ENCODE results near the gene UBL5.

The UBL5 gene

GRCh38 chr19:9860407-9860806, 32.7 kb downstream of the UBL5 start:
- WGBS (ENCODE audit: extremely low coverage, insufficient coverage, insufficient read length) = no CpG with 5 or more reads among the region's 8 CpGs
- H4K8ac ChIP-seq (ENCODE audit: low read depth, low read length) = no peak overlapping the region
- no peak overlapping the region for H2BK5ac ChIP-seq (ENCODE audit: low read depth, low read length, poor library complexity)
- no peak overlapping the region for H3K14ac ChIP-seq (ENCODE audit: low read length)
- H3K4ac ChIP-seq (ENCODE audit: low read depth, low read length) = no peak overlapping the region
- no peaks in the 10 kb centered on the region for H3K27me3 ChIP-seq (ENCODE audit: insufficient read depth, low read length)
- no peaks in the 10 kb centered on the region for H3K79me1 ChIP-seq (ENCODE audit: low read length)
- H3K79me2 ChIP-seq (ENCODE audit: control insufficient read depth, insufficient read depth, low read length, poor library complexity) = no peaks in the 10 kb centered on the region
- no peak overlapping the region for H3K4me3 ChIP-seq (ENCODE audit: low read depth, low read length)
- H3K23ac ChIP-seq (ENCODE audit: low read length) = no peak overlapping the region
- DNase-seq = no peak
- H4K12ac ChIP-seq (ENCODE audit: low read depth, low read length) = peak overlapping the region; percentile 32
- peaks cover 3 to 4% of the 10 kb centered on the region in 2 experiments for H3K4me1 ChIP-seq (ENCODE audit: control insufficient read depth in 1 of 2, insufficient read depth in 2 of 2, low read length in 2 of 2)
- H2BK12ac ChIP-seq (ENCODE audit: low read length) = no peak overlapping the region
- no peak overlapping the region for H2BK120ac ChIP-seq (ENCODE audit: insufficient read depth, low read length, poor library complexity)
- H2AK5ac ChIP-seq (ENCODE audit: low read length) = no peak overlapping the region
- no peak overlapping the region for H3K9ac ChIP-seq (ENCODE audit: low read length)
- H3K27ac ChIP-seq (ENCODE audit: low read depth, low read length) = no peak overlapping the region
- H3K4me2 ChIP-seq (ENCODE audit: low read length) = no peak overlapping the region
- H2AFZ ChIP-seq (ENCODE audit: insufficient read depth, low read length, poor library complexity) = no peak overlapping the region
- no peak overlapping the region for H4K91ac ChIP-seq (ENCODE audit: low read depth, low read length)
- peaks cover 0 to 6% of the 10 kb centered on the region in 2 experiments for H3K36me3 ChIP-seq (ENCODE audit: control insufficient read depth in 1 of 2, insufficient read depth in 2 of 2, low read length in 2 of 2)
- H3K9me3 ChIP-seq (ENCODE audit: insufficient read depth, low read depth, low read length) = no peaks in the 10 kb centered on the region
- H3K18ac ChIP-seq (ENCODE audit: low read length) = no peak overlapping the region

GRCh38 chr19:9861503-9861902, 33.8 kb downstream of the UBL5 start:
- Histone ChIP-seq H2BK120ac (ENCODE audit: insufficient read depth, low read length, poor library complexity) (no peak overlapping the region), H3K14ac (ENCODE audit: low read length) (no peak overlapping the region), H2AFZ (ENCODE audit: insufficient read depth, low read length, poor library complexity) (no peak overlapping the region), H3K4me1 (ENCODE audit: control insufficient read depth in 1 of 2, insufficient read depth in 2 of 2, low read length in 2 of 2) (peaks cover 3 to 4% of the 10 kb centered on the region in 2 experiments), H3K79me2 (ENCODE audit: control insufficient read depth, insufficient read depth, low read length, poor library complexity) (no peaks in the 10 kb centered on the region), H3K9ac (ENCODE audit: low read length) (no peak overlapping the region), H3K4me2 (ENCODE audit: low read length) (no peak overlapping the region), H3K4ac (ENCODE audit: low read depth, low read length) (no peak overlapping the region), H2BK5ac (ENCODE audit: low read depth, low read length, poor library complexity) (no peak overlapping the region), H4K91ac (ENCODE audit: low read depth, low read length) (no peak overlapping the region), H3K27ac (ENCODE audit: low read depth, low read length) (no peak overlapping the region), H4K8ac (ENCODE audit: low read depth, low read length) (no peak overlapping the region), H3K23ac (ENCODE audit: low read length) (no peak overlapping the region), H3K27me3 (ENCODE audit: insufficient read depth, low read length) (no peaks in the 10 kb centered on the region), H3K36me3 (ENCODE audit: control insufficient read depth in 1 of 2, insufficient read depth in 2 of 2, low read length in 2 of 2) (peaks cover 0 to 4% of the 10 kb centered on the region in 2 experiments), H4K12ac (ENCODE audit: low read depth, low read length) (no peak overlapping the region), H3K79me1 (ENCODE audit: low read length) (no peaks in the 10 kb centered on the region), H3K18ac (ENCODE audit: low read length) (no peak overlapping the region), H3K4me3 (ENCODE audit: low read depth, low read length) (no peak overlapping the region), H2AK5ac (ENCODE audit: low read length) (no peak overlapping the region), H3K9me3 (ENCODE audit: insufficient read depth, low read depth, low read length) (no peaks in the 10 kb centered on the region), H2BK12ac (ENCODE audit: low read length) (no peak overlapping the region)
- DNase-seq = no peak
- no CpG with 5 or more reads among the region's 1 CpG for WGBS (ENCODE audit: extremely low coverage, insufficient coverage, insufficient read length)

- no peak overlapping the region for H2BK120ac ChIP-seq (ENCODE audit: insufficient read depth, low read length, poor library complexity)
- no peaks in the 10 kb centered on the region for H3K27me3 ChIP-seq (ENCODE audit: insufficient read depth, low read length)
- no peak overlapping the region for H3K4me2 ChIP-seq (ENCODE audit: low read length)
- H2BK5ac ChIP-seq (ENCODE audit: low read depth, low read length, poor library complexity) = no peak overlapping the region
- no peak overlapping the region for H3K27ac ChIP-seq (ENCODE audit: low read depth, low read length)
- H4K91ac ChIP-seq (ENCODE audit: low read depth, low read length) = no peak overlapping the region
- H4K12ac ChIP-seq (ENCODE audit: low read depth, low read length) = no peak overlapping the region
- H2AK5ac ChIP-seq (ENCODE audit: low read length) = no peak overlapping the region
- no peak overlapping the region for H3K14ac ChIP-seq (ENCODE audit: low read length)
- H3K36me3 ChIP-seq (ENCODE audit: control insufficient read depth in 1 of 2, insufficient read depth in 2 of 2, low read length in 2 of 2) = no peaks in the 10 kb centered on the region
- H3K4me3 ChIP-seq (ENCODE audit: low read depth, low read length) = no peak overlapping the region
- H3K4ac ChIP-seq (ENCODE audit: low read depth, low read length) = no peak overlapping the region
- H3K4me1 ChIP-seq (ENCODE audit: control insufficient read depth in 1 of 2, insufficient read depth in 2 of 2, low read length in 2 of 2) = peaks cover under 1% of the 10 kb centered on the region in 2 experiments
- WGBS (ENCODE audit: extremely low coverage, insufficient coverage, insufficient read length) = no CpG with 5 or more reads among the region's 4 CpGs
- no peak overlapping the region for H2BK12ac ChIP-seq (ENCODE audit: low read length)
- no peak overlapping the region for H3K23ac ChIP-seq (ENCODE audit: low read length)
- no peaks in the 10 kb centered on the region for H3K79me2 ChIP-seq (ENCODE audit: control insufficient read depth, insufficient read depth, low read length, poor library complexity)
- H2AFZ ChIP-seq (ENCODE audit: insufficient read depth, low read length, poor library complexity) = no peak overlapping the region
- no peaks in the 10 kb centered on the region for H3K79me1 ChIP-seq (ENCODE audit: low read length)
- H3K9me3 ChIP-seq (ENCODE audit: insufficient read depth, low read depth, low read length) = no peaks in the 10 kb centered on the region
- DNase-seq = no peak
- H4K8ac ChIP-seq (ENCODE audit: low read depth, low read length) = no peak overlapping the region
- H3K18ac ChIP-seq (ENCODE audit: low read length) = no peak overlapping the region
- no peak overlapping the region for H3K9ac ChIP-seq (ENCODE audit: low read length)
Observed at GRCh38 chr19:9862938-9863337, 35.2 kb downstream of the UBL5 start.

GRCh38 chr19:9863759-9864158, 36.0 kb downstream of the UBL5 start:
- H2BK12ac ChIP-seq (ENCODE audit: low read length) = no peak overlapping the region
- H3K36me3 ChIP-seq (ENCODE audit: control insufficient read depth in 1 of 2, insufficient read depth in 2 of 2, low read length in 2 of 2) = no peaks in the 10 kb centered on the region
- H3K9ac ChIP-seq (ENCODE audit: low read length) = no peak overlapping the region
- H3K79me2 ChIP-seq (ENCODE audit: control insufficient read depth, insufficient read depth, low read length, poor library complexity) = no peaks in the 10 kb centered on the region
- H3K9me3 ChIP-seq (ENCODE audit: insufficient read depth, low read depth, low read length) = no peaks in the 10 kb centered on the region
- no peak overlapping the region for H4K12ac ChIP-seq (ENCODE audit: low read depth, low read length)
- H3K18ac ChIP-seq (ENCODE audit: low read length) = no peak overlapping the region
- H2BK5ac ChIP-seq (ENCODE audit: low read depth, low read length, poor library complexity) = no peak overlapping the region
- no peak overlapping the region for H2AFZ ChIP-seq (ENCODE audit: insufficient read depth, low read length, poor library complexity)
- no peaks in the 10 kb centered on the region for H3K79me1 ChIP-seq (ENCODE audit: low read length)
- H4K8ac ChIP-seq (ENCODE audit: low read depth, low read length) = no peak overlapping the region
- H2AK5ac ChIP-seq (ENCODE audit: low read length) = no peak overlapping the region
- no peaks in the 10 kb centered on the region for H3K27me3 ChIP-seq (ENCODE audit: insufficient read depth, low read length)
- no peak overlapping the region for H2BK120ac ChIP-seq (ENCODE audit: insufficient read depth, low read length, poor library complexity)
- no peak overlapping the region for H3K4ac ChIP-seq (ENCODE audit: low read depth, low read length)
- no peak overlapping the region for H3K4me3 ChIP-seq (ENCODE audit: low read depth, low read length)
- no peak overlapping the region for H4K91ac ChIP-seq (ENCODE audit: low read depth, low read length)
- H3K4me1 ChIP-seq (ENCODE audit: control insufficient read depth in 1 of 2, insufficient read depth in 2 of 2, low read length in 2 of 2) = no peaks in the 10 kb centered on the region
- H3K14ac ChIP-seq (ENCODE audit: low read length) = no peak overlapping the region
- H3K27ac ChIP-seq (ENCODE audit: low read depth, low read length) = no peak overlapping the region
- H3K4me2 ChIP-seq (ENCODE audit: low read length) = no peak overlapping the region
- no CpG with 5 or more reads among the region's 5 CpGs for WGBS (ENCODE audit: extremely low coverage, insufficient coverage, insufficient read length)
- no peak overlapping the region for H3K23ac ChIP-seq (ENCODE audit: low read length)
- DNase-seq = no peak
